ENCODE results near the gene PCDHGB3.

Gene PCDHGB3

GRCh38 chr5:141421489-141421855 lies 51.4 kb downstream of the PCDHGB3 start:
- no peak for DNase-seq
